Astrocyte of the spinal cord (primary cell): ENCODE measurements around the gene FAU.

ENCODE experiments used
- DNase-seq: peaks from one replicate; pipeline ENCODE4 v3.0.0; 2011; ENCODE audit warnings: low read depth, low spot score
- H3K4me3 ChIP-seq: 2 replicates; pipeline ENCODE4 v1.5.1; 2011; ENCODE audit warnings: low read depth, mild to moderate bottlenecking, low read length, moderate library complexity
- in situ Hi-C: cut with HindIII; loops from 2 replicates; pipeline ENCODE4 v1.10.0; 2017; ENCODE audit warnings: low sequenced_read_pairs
- TF ChIP-seq, protein P1 (sequence below): IDR thresholded peaks from 2 replicates; pipeline ENCODE4 v1.5.1; 2012; ENCODE audit warnings: low read depth, mild to moderate bottlenecking, low read length, inconsistent platforms

Gene FAU

DNA sequence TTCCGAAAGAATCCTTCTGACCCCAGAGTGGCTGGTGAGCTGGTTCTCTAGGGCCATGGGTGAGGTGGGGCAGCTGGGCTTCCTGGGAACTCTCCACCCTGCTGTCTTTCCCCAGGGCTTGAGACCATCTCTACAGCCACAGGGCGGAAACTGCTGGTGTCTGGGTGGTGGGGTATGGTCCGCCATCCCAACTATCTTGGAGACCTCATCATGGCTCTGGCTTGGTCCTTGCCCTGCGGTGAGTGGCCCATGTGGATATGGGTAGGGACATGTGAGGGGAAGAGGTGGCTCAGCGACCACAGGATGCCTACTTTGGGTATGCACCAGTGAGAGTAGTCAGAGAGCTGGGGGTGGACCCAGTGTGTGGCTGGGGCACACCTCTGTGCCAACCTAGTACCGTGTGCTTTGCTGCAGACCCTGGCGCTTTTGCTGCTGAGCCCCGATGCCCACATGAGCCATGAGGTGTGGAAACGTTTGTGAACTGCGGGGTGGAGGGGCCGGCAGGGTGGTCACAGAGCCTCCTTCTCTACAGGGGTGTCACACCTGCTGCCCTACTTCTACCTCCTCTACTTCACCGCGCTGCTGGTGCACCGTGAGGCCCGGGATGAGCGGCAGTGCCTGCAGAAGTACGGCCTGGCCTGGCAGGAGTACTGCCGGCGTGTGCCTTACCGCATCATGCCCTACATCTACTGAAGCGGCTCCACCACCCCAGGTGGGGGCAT is 6.4 kb downstream of the FAU start:
- DNase-seq, result no peak
- TF ChIP-seq, protein P1, sequence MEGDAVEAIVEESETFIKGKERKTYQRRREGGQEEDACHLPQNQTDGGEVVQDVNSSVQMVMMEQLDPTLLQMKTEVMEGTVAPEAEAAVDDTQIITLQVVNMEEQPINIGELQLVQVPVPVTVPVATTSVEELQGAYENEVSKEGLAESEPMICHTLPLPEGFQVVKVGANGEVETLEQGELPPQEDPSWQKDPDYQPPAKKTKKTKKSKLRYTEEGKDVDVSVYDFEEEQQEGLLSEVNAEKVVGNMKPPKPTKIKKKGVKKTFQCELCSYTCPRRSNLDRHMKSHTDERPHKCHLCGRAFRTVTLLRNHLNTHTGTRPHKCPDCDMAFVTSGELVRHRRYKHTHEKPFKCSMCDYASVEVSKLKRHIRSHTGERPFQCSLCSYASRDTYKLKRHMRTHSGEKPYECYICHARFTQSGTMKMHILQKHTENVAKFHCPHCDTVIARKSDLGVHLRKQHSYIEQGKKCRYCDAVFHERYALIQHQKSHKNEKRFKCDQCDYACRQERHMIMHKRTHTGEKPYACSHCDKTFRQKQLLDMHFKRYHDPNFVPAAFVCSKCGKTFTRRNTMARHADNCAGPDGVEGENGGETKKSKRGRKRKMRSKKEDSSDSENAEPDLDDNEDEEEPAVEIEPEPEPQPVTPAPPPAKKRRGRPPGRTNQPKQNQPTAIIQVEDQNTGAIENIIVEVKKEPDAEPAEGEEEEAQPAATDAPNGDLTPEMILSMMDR, result no peak
- in situ Hi-C loops, result no loop called here
- no peak overlapping the region for H3K4me3 ChIP-seq

DNA sequence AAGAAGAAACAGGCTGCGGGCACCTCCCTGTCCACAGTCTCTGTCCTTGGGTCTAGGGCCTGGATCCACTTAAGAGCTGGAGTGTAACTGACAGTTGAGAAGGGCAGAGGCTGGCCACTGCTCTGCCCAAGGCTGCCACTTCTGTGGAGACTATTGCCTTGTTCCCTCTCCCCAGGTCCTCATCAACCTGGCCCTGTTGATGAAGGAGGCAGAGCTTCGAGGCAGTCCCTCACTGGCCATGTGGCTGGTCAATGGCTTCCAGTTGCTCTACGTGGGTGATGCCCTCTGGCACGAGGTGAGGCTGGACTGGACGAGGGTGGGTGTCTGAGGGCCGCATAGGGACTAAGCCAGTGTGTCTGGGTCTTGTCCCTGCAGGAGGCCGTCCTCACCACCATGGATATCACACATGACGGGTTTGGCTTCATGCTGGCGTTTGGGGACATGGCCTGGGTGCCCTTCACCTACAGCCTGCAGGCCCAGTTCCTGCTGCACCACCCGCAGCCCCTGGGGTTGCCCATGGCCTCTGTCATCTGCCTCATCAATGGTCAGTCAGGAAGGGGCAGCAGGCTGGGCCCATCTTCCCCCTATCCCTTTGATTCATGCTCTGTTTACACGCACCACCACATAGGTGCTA is 7.3 kb downstream of the FAU start:
- in situ Hi-C loops, result no loop called here
- H3K4me3 ChIP-seq, result no peak overlapping the region
- TF ChIP-seq, protein P1, result no peak
- no peak for DNase-seq

DNA sequence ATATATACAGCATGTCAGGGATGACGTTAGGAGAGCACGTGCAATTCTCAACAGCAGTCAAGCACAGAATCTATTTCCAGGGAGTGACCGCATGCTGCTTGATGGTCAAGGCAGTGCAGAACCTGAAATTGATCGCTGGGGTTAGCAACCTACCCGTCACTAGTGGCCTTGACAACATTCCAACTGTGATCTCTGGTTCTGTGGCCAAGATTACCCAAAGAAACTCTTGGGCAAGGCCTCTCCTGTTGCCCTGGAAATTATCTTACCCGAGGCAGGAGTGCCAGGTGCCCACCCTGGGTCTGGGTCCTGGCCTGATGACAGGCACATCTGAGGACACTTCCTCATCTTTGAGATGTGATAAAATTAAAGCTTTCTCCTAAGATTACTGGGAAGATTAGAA is 8.1 kb downstream of the FAU start:
- TF ChIP-seq, protein P1, result no peak
- in situ Hi-C loops, result no loop called here
- H3K4me3 ChIP-seq, result no peak overlapping the region
- no peak for DNase-seq

DNA sequence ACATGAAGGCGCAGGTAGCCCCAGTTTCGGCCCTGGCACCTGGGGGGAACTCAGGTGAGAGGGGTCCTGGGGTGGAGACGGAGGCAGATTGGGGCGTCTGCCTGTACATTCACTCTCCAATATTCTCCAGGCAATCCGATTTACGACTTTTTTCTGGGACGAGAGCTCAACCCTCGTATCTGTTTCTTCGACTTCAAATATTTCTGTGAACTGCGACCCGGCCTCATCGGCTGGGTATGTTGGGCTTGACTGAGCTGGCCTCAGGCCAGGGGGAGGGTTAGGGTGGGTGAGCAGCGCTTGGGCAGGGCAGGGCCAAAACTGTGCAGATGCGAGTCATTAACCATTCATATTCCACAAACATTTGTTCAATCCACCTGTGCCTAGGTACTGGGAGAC is 8.6 kb downstream of the FAU start:
- in situ Hi-C loops, result no loop called here
- peak overlapping the region; percentile 54 for H3K4me3 ChIP-seq
- TF ChIP-seq, protein P1, result no peak
- DNase-seq, result no peak

DNA sequence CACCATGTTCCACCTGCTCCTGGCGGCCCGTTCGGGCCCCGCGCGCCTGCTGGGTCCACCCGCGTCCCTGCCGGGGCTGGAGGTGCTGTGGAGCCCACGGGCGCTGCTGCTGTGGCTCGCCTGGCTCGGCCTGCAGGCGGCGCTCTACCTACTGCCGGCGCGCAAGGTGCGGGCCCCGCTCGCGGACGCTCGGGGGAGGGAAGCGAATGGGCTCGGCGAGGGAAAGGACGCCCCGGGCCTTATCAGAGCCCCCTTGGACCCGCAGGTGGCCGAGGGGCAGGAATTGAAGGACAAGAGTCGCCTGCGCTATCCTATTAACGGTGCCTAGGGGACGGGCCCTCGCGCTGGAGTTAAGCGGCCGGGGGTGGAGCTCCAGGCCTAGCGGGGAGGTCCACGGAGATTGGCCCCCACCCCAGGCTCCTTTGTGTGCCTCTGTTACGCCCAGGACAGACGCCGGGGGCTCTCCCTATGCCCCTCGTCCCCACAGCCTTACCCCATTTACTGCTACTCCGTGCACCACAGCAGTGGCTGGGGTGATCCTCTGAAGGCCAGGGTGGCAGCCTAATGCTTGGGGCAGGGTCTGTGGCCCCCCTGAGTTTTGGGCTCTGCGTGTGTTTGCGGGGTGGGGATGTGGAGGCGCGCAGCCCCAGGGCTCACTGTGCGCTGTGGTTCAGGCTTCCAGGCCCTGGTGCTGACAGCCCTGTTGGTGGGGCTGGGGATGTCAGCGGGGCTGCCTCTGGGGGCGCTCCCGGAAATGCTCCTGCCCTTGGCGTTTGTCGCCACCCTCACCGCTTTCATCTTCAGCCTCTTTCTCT is 9.2 kb downstream of the FAU start:
- in situ Hi-C loops, result no loop called here
- peak overlapping the region; percentile 54 for H3K4me3 ChIP-seq
- TF ChIP-seq, protein P1, result peak; percentile 74
- peak; percentile 33 for DNase-seq

DNA sequence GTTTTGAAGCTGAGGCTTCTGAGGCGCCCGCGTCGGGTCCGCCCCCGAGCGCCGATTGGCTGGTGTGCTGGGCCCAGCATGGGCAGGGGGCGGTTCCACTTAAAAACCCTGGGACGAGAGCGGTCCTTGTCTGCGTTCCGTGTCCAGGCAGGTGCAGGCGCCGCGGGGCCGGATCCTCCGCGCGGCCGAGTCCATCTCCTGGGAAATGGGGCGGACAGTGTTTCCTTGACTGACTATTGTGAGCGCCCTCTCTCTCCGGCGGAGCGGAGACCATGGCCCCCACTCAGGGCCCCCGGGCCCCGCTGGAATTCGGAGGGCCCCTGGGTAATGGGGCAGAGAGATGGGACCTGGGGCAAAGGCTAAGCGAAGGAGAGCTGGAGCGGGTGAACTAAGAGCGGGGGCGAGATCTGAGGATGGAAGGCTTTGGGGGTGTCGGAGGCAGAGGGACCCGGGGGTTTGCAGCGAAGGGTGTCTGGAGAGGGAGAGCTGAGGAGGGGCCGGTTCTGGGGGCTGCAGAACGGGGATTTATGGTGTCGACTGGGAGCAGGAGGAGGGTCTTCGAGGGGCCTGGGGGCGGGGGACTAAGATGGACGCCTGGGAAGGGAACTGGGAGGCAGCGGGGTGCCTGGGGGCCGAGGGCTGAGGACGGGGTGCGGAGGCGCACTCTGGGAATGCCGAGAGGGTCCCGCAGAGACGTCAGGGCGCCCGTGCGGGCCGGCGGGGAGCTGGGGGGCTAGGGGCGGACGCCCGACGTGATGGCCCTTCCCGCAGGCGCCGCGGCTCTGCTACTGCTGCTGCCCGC is 10.0 kb downstream of the FAU start, which contains the start of gene TM7SF2:
Gene TM7SF2 (plus strand): TSS at position 129 of the 802 bp plus-strand sequence. CDS start 144 bp downstream, at position 273.
- peak within 1 kb of the TSS; percentile 54 for H3K4me3 ChIP-seq
- peak; percentile 93 for DNase-seq
- in situ Hi-C loops, result no loop called here
- TF ChIP-seq, protein P1, result no peak
